HG03159 (cell line): ENCODE data around the gene PTCHD4.

ENCODE experiments used
- ATAC-seq: cut with Tn5 transposase; IDR thresholded peaks from one replicate; pipeline ENCODE4 v1.9.1; 2021; ENCODE audit warnings: mild to moderate bottlenecking, moderate library complexity; ENCODE audit not compliant: unreplicated experiment

PTCHD4 gene

GRCh38 chr6:48100588-48100895, 10.5 kb downstream of the PTCHD4 start:
- ATAC-seq, result no peak

DNA sequence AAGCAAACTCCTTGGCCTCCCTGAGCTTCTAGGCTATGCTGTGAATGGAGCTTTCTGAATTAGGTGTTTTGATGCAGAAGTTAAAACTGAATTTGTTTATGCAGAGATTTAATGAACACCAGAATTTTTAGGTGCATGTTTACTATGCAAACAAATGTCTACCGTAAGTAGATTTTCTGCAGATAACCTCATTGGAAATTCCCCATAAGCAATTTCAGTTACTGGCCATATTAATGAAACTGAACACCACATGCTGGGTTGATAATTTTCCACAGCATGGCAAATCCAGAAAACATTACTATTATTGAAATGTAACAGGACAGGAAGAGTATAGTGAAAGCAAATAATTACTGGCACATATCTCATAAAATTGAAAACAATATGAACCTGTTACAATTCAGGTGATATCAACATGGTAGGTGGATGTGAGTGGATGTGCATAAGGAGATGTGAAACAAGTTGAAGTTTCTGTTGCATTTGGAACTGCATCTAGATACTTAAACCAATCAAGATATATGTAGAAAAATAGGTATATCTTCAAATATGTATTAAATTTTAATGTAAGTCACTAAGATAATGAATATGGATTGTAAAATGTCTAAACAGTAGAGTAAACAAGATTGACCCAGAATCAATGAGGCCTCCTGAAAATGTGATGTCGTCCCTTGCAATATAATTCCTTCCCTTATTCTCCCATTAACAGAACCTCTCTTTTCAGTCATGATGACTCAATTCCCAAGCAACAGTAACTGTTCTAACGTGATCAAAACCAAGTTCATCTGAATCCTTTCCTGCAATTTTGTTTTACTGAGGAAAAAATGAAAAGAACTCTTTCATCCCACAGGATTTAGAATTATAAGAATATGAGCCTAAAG, 11.0 kb downstream of the PTCHD4 start:
- peak; percentile 40 for ATAC-seq

GRCh38 chr6:48098923-48099322, 12.1 kb downstream of the PTCHD4 start:
- ATAC-seq, result no peak

GRCh38 chr6:48092550-48093217, 18.3 kb downstream of the PTCHD4 start:
- no peak for ATAC-seq

- no peak for ATAC-seq
These were observed 20.5 kb downstream of the PTCHD4 start for GRCh38 chr6:48090546-48090945.

DNA sequence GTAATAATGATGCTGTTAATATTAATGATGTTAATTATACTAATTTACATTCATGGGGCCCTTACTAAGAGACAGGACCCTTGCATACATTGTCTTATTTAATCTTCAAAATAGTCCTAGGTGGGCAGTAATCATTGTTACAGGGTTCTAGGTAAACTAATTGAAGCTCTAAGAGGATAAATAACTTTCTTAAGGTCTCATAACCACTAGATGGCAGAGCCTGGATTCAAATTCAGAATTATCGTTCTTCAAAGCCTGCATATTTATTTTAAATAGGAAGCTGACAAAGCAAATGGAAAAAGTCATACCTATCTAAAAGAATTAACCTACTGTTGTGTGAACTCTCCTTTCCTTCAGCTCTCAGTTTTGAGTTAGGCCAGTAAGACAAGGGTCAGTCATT, 23.5 kb downstream of the PTCHD4 start:
- no peak for ATAC-seq

DNA sequence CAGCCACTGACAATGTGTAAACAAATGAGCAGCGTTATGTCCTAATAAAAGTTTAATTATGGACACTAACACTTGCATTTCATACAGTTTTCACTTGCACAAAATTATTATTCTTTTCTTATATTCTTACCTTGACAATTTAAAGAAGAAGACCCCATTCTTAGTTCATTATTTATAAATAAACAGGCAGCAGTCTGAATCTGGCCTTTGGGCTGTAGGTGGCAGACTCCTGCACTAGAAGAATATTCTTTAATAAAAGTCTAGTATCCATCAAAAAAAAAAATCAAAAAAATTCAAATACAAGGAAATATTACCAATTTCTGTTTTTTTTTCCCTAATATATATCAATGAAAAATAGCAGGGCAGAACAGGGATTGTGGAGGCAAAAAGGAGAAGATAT, 24.8 kb downstream of the PTCHD4 start:
- no peak for ATAC-seq

DNA sequence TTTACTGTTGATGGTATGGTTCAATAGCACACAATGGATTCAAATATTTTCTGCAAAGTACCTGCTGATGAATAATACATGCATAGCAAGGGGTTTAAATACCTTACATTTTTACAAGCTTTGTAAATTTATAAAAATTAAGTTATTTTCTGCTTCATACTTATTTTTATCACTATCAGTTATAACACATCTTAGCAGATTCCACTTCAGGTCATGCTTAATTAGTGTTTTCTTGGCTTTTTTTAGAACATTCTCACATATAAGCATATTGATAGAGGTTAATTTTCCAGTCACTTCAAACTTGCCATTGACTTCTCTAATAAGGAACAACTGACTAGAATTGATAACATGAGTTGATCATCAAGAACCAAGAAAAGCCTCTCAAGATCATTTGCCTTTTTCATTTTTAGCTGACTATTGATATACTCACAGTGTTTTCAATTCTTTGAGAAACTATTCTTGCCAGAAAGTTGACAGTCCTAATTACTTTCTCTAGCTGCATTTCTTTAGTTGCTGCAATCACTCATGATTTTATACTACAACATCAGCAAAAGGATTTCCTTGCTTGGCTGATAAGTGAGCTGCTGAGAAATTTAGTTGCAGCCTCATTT, 25.8 kb downstream of the PTCHD4 start:
- ATAC-seq, result no peak

- ATAC-seq, result no peak
These were observed 26.8 kb downstream of the PTCHD4 start for GRCh38 chr6:48084201-48084600.

DNA sequence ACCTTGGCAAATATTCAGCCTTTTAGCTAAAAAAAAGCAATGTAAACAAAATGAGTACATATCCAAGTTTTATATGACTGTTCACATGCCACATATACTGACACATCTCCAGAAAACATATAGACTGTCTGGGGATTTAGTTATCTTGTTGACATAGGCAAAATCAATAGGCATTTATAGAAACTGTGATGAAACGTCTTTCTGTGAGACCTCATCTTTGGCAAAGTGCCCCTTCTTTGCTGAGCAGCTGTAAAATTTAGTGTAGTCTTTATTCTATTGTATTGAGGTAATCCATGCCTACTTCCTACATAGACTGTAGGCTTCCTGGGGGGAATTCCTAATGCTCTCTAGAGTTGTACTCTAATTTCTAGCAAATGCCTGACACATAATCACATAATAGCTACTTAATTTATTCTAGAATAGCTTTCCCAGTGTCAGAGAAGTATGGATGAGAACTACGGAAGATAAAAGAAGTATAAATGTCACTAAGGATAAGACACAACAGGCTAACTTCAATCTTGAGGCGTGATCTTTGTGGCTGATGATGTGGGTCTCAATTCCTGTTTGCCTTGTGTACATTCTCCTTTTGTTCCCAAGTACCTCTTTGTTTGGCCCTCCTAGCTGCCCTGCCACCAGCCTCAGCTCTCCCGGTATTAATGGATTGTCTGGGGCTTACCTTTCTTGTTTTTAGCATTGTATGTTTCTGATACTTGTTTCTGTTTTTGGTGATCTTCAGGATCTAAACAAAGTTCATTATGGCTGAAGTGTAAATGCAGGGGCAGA, 30.6 kb downstream of the PTCHD4 start:
- no peak for ATAC-seq

GRCh38 chr6:48078120-48078519, 32.9 kb downstream of the PTCHD4 start:
- no peak for ATAC-seq

DNA sequence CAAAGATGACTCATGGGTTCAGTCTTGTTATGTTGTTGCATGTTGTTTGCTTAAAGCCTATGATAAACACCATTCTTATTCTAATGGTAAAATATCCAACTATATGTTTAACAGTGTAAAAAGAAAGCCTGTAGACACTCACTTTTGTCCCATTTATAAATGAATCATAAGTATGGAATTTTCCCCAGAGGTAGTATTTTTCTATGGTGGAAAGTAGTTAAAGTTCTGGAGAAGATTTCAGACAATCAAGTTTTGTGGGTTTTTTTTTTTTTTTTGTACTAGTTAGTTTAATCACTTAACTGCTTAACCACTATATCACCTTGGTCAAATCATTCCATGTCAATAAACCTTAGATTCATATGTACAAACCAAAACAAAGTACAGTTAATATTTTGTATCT, 35.8 kb downstream of the PTCHD4 start:
- no peak for ATAC-seq

GRCh38 chr6:48073976-48074767, 36.8 kb downstream of the PTCHD4 start:
- ATAC-seq, result no peak

GRCh38 chr6:48071833-48072232, 39.2 kb downstream of the PTCHD4 start:
- no peak for ATAC-seq

DNA sequence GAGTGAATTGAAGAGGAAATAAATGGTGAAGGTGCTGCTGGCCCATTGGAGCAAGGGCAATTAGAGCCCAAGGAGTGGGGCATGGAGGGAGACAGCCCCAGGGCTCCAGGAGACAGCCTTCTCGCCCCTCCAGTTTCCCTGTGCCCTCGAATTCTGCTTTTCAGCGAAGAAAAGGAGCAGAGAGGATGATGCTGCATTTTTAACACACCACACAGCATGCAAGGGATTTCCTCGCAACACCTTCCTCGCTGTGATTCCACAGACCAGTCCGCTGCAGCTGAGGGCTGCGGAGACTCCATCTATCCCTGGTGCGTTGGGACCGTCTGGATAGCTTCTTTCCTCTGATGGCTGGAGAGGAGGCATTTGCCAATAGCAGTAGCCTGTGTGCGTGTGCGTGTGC, 41.7 kb downstream of the PTCHD4 start:
- no peak for ATAC-seq

- no peak for ATAC-seq
These were observed 42.4 kb downstream of the PTCHD4 start for GRCh38 chr6:48068278-48069251.

DNA sequence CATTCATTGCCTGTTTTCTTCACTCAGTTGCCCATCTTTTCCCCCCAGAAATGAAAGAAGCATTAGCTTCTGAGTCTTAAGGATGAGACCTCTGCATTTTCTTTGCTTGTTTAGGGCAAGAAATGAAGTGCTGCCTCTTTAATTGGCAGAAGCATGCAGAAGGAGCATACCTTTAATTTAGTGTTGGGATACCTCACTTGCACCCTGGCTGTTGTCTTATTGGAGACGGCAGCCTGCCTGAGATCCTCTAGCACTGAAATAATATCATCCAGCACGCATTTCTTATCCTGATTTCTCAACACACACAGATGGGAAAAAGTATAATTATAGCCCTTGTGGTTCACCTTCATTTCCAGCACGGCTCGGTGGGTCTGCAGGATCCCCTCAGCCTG, 43.1 kb downstream of the PTCHD4 start:
- ATAC-seq, result no peak

DNA sequence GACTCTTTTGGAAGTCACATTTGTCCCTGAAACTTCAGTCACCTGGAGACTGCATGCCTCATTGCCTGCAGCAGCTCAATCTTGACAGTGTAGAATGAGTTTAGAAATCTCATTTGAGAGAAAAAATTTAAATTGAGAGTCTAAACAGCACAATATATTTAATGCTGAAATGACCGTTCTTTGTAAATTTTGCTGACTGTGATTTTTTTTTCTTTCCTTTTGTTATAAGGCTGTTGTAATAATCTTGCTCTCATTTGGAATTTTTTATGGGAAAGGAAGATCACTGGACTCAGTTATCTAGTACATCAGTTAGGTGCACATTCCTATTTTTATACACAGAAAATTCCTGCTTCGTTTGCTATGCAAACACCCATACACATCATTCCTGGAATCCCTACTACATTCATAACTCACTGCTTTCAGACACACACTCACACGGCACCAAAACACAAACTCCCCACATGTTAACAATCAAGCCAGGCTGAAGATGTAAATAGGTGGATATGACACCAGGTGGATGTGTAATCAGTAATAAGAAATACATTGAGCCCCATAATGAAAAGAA, 43.8 kb downstream of the PTCHD4 start:
- ATAC-seq, result no peak
